Lung microvascular endothelial cell (primary cell): ENCODE data around the gene ACOT7. TPM values are rescaled to one million over a fixed set of nuclear protein-coding genes. Genes with fewer than 3 reads are reported as not detected.
"Not testable (repeated sequence)": the region's sequence is repeated elsewhere in the genome, so short reads cannot be mapped to it uniquely, and the experiment has no call there.

ENCODE experiments used
- DNase-seq, 2 donors: peaks; one replicate each; pipeline versions ENCODE4 v3.0.0 to v3.0.0-alpha.2; 2010; ENCODE audit warnings: low read depth in 2 of 2
- total RNA-seq: library from RNA; depleted of rRNA; stranded (reverse); fragments of >200 nt; gene quantifications from 2 replicates; pipeline ENCODE4 v1.2.1, GENCODE V29; 2014

ACOT7 gene
- total RNA-seq, result 10.7 and 25.1 TPM in 2 replicates

GRCh38 chr1:6393400-6394187, at the start of gene ACOT7:
Gene ACOT7 (minus strand): TSS chr1:6393767. CDS start chr1:6393399, 368 bp downstream.
- DNase-seq, result peak; percentile 90 to 93

- DNase-seq, result no peak
Observed at GRCh38 chr1:6441586-6441985, 48.0 kb upstream of the ACOT7 start.

GRCh38 chr1:6440198-6441126, 46.9 kb upstream of the ACOT7 start:
- DNase-seq, result peak; percentile 39 to 57

- peak; percentile 59 to 75 for DNase-seq
Observed at GRCh38 chr1:6438047-6438525, 44.5 kb upstream of the ACOT7 start.

GRCh38 chr1:6437012-6437700, 43.6 kb upstream of the ACOT7 start:
- DNase-seq, result not testable (repeated sequence)

GRCh38 chr1:6436277-6436676, 42.7 kb upstream of the ACOT7 start:
- DNase-seq, result not testable (repeated sequence)

GRCh38 chr1:6435547-6435946, 42.0 kb upstream of the ACOT7 start:
- no peak for DNase-seq

- DNase-seq, result no peak
Observed at GRCh38 chr1:6435129-6435528, 41.6 kb upstream of the ACOT7 start.

GRCh38 chr1:6434186-6434585, 40.6 kb upstream of the ACOT7 start:
- DNase-seq, result no peak

GRCh38 chr1:6431645-6432579, 38.3 kb upstream of the ACOT7 start:
- DNase-seq, result not testable (repeated sequence)

- DNase-seq, result not testable (repeated sequence)
Observed at GRCh38 chr1:6429660-6430411, 36.3 kb upstream of the ACOT7 start.

GRCh38 chr1:6428453-6428852, 34.9 kb upstream of the ACOT7 start:
- DNase-seq, result not testable (repeated sequence)

GRCh38 chr1:6427441-6428390, 34.1 kb upstream of the ACOT7 start:
- DNase-seq, result no peak

- DNase-seq, result no peak
Observed at GRCh38 chr1:6426972-6427350, 33.4 kb upstream of the ACOT7 start.

- DNase-seq, result no peak
Observed at GRCh38 chr1:6426277-6426971, 32.9 kb upstream of the ACOT7 start.

GRCh38 chr1:6425658-6426057, 32.1 kb upstream of the ACOT7 start:
- DNase-seq, result no peak

- DNase-seq, result peak; percentile 30 to 41
Observed at GRCh38 chr1:6424619-6425593, 31.3 kb upstream of the ACOT7 start, which contains the start of gene ESPN. Gene ESPN (plus strand): TSS chr1:6424776. CDS start chr1:6424956, 180 bp downstream.
